ENCODE measurements around the gene INPP5E.

- TF ChIP-seq ATF3 (IDR thresholded peaks at IDR 0.05; ENCODE audit: borderline replicate concordance, extremely low read depth, low read depth, low read length), result no peak
- no peak for TF ChIP-seq ESRRA (IDR thresholded peaks at IDR 0.05; ENCODE audit: low read length)
These were observed 36.1 kb downstream of the INPP5E start for GRCh38 chr9:136403538-136403914.

Measured in GM12878 (cell line).